NCI-H460 (cell line): ENCODE results near the gene PAMR1. TPM values are rescaled to one million over a fixed set of nuclear protein-coding genes. Genes with fewer than 3 reads are reported as not detected.
"Not testable (repeated sequence)": the region's sequence is repeated elsewhere in the genome, so short reads cannot be mapped to it uniquely, and the experiment has no call there.

ENCODE experiments used
- DNase-seq: peaks from one replicate; pipeline ENCODE4 v3.0.0-alpha.2; 2016; ENCODE audit warnings: low read depth; ENCODE audit errors: extremely low read depth
- polyA plus RNA-seq: library from polyadenylated mRNA; depleted of rRNA; stranded (reverse); fragments of >200 nt; gene quantifications from 2 replicates; pipeline ENCODE4 v1.2.3, GENCODE V29; 2014; cell fraction: nucleus; rRNA removed
- total RNA-seq: library from RNA; depleted of rRNA; stranded (reverse); fragments of >200 nt; shearing (Covaris generic); gene quantifications from 2 replicates; pipeline ENCODE4 v1.2.3, GENCODE V29; 2014; rRNA removed

The PAMR1 gene
- not detected in 2 replicates for total RNA-seq
- 0.47 and 1.1 TPM in 2 replicates for polyA plus RNA-seq

GRCh38 chr11:35525501-35526175, at the start of gene PAMR1:
Gene PAMR1 (minus strand): TSS chr11:35525616. CDS start chr11:35525585, 31 bp downstream.
- DNase-seq, result no peak

GRCh38 chr11:35571696-35572095, 46.3 kb upstream of the PAMR1 start:
- DNase-seq, result no peak

- no peak for DNase-seq
These were observed 42.5 kb upstream of the PAMR1 start for GRCh38 chr11:35567737-35568465.

GRCh38 chr11:35566885-35567284, 41.5 kb upstream of the PAMR1 start:
- no peak for DNase-seq

GRCh38 chr11:35566181-35566580, 40.8 kb upstream of the PAMR1 start:
- no peak for DNase-seq

- DNase-seq, result no peak
These were observed 38.8 kb upstream of the PAMR1 start for GRCh38 chr11:35564245-35564595.

- DNase-seq, result no peak
These were observed 38.2 kb upstream of the PAMR1 start for GRCh38 chr11:35563484-35564244.

- no peak for DNase-seq
These were observed 34.5 kb upstream of the PAMR1 start for GRCh38 chr11:35559949-35560348.

- DNase-seq, result no peak
These were observed 33.1 kb upstream of the PAMR1 start for GRCh38 chr11:35558513-35558912.

GRCh38 chr11:35555488-35555887, 30.1 kb upstream of the PAMR1 start:
- DNase-seq, result no peak

- DNase-seq, result no peak
These were observed 29.3 kb upstream of the PAMR1 start for GRCh38 chr11:35554491-35555437.

GRCh38 chr11:35553831-35554230, 28.4 kb upstream of the PAMR1 start:
- no peak for DNase-seq

GRCh38 chr11:35553021-35553420, 27.6 kb upstream of the PAMR1 start:
- no peak for DNase-seq

- DNase-seq, result no peak
These were observed 27.2 kb upstream of the PAMR1 start for GRCh38 chr11:35552616-35553015.

GRCh38 chr11:35550374-35551036, 25.1 kb upstream of the PAMR1 start:
- DNase-seq, result no peak

GRCh38 chr11:35549787-35550186, 24.4 kb upstream of the PAMR1 start:
- no peak for DNase-seq

- DNase-seq, result no peak
These were observed 23.6 kb upstream of the PAMR1 start for GRCh38 chr11:35548925-35549561.

- DNase-seq, result not testable (repeated sequence)
These were observed 22.6 kb upstream of the PAMR1 start for GRCh38 chr11:35547995-35548394.

GRCh38 chr11:35546317-35546716, 20.9 kb upstream of the PAMR1 start:
- DNase-seq, result no peak
